ENCODE measurements around the gene COL20A1. TPM values are rescaled to one million over a fixed set of nuclear protein-coding genes. Genes with fewer than 3 reads are reported as not detected.

Gene COL20A1
- total RNA-seq, 5 donors from 2014 or later (not counting 1 experiment from before 2014, with no cell fraction given) = 0.16 to 0.35 (median 0.23) TPM; not detected in 2

DNA sequence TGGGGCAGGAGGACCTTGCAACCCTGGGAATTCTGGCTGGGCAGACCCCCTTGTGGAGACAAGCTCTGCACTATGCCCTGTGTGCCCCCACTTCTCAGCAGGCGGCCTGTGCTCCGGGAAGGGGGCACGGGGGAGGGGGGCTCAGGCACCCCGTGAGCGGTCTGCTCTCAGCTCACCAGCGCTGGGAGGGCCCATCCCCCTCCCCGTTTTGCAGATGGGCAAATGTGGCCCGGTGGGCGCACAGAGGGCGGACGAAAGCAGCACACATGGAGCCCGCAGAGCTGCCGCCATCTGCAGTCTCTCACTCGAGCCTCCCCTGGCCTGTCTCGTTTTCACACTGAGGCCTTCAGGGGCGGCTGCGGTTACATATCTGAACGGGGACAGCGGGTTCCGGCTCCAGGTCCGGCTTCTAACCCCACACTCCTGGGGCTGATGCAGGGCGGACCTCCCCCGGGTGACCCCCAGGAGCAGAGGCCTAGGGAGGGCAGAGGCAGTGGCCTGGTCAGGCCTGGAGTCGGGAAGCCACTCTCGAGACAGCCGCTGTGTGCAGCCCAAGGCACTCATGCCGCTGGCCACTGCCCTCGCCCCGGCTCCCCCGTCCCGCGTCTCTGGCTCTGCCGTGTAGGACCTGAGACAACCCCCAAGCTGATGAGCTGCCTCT, 54.2 kb downstream of the COL20A1 start:
- Histone ChIP-seq H3K27ac (ENCODE audit: low read length) (no peak overlapping the region), H3K36me3 (ENCODE audit: control insufficient read depth in 2 of 2, extremely low read depth in 1 of 2, insufficient read depth in 1 of 2, low read length in 1 of 2) (no peaks in the 10 kb centered on the region), H3K27me3 (replicated peaks in 1 of 2; ENCODE audit: control insufficient read depth in 2 of 2, extremely low read depth in 1 of 2, insufficient read depth in 2 of 2, low read length in 1 of 2) (peaks cover 0 to 32% of the 10 kb centered on the region in 2 experiments), H3K4me3 (ENCODE audit: control insufficient read depth in 1 of 2, extremely low read depth in 1 of 2, low read length in 1 of 2) (no peak overlapping the region), H3K4me1 (ENCODE audit: control insufficient read depth in 1 of 2, extremely low read depth in 1 of 2, insufficient read depth in 2 of 2, low read length in 2 of 2) (no peaks in the 10 kb centered on the region), H3K9me3 (no peaks in the 10 kb centered on the region)
- H3K36me3 Mint-ChIP-seq = no peaks in the 10 kb centered on the region
- ATAC-seq (replicated peaks in 1 of 4) (no peak), DNase-seq (no peak)
- H3K4me1 Mint-ChIP-seq = no peaks in the 10 kb centered on the region
- no peak overlapping the region for H3K4me3 Mint-ChIP-seq
- CTCF ChIA-PET = no interaction called here
- peaks cover 4 to 11% of the 10 kb centered on the region in 2 donors for H3K27me3 Mint-ChIP-seq
- POLR2A ChIA-PET = no interaction called here
- peaks cover 0 to 4% (median 3%) of the 10 kb centered on the region in 3 donors for H3K9me3 Mint-ChIP-seq
- WGBS (ENCODE audit: insufficient coverage) = 79% methylated on average over 26 of the region's 33 CpGs
- no peak overlapping the region for H3K27ac Mint-ChIP-seq

DNA sequence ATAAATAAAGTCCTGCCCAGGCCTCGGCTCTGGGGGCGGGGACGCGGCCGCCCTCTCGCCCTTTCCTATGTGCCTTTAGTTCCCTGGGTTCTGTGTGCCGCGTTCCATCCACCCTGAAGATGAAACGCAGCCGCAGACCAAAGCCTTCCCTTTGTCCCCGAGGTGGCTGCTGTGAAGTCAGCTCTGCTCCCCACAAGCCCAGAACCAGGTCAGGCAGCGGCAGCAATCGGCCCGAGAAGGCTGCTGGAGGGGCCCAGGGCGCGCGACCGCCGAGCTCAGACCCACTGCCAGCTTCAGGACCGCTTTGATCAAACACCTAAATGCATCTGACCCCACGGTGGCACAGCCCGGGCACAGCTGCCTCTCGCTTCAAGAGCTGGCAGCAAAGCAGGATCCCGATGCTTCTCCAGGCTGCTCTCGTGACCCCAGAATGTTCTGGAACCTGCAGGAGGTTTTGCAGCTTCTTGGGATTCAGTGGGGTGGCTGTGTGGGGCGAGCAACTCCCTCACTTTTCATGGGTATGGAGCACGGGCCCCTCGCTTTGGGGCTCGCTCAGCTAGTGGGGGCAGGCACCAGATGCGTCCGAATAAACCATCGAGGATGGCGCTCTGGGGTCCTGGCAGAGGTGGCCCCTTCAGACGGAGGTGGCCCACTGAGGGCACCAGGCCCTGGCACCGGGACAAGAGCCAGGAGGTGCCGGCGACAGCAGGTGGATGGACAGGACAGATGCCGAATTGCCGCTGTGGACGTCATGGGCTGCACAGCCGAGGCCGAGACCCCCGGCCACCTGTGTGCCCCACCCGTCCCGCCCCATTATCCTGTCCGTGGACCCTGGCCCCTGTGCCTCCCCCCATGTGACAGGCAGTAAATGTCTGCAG, 55.2 kb downstream of the COL20A1 start:
- no peak overlapping the region for H3K4me3 Mint-ChIP-seq
- CTCF ChIA-PET = no interaction called here

DNA sequence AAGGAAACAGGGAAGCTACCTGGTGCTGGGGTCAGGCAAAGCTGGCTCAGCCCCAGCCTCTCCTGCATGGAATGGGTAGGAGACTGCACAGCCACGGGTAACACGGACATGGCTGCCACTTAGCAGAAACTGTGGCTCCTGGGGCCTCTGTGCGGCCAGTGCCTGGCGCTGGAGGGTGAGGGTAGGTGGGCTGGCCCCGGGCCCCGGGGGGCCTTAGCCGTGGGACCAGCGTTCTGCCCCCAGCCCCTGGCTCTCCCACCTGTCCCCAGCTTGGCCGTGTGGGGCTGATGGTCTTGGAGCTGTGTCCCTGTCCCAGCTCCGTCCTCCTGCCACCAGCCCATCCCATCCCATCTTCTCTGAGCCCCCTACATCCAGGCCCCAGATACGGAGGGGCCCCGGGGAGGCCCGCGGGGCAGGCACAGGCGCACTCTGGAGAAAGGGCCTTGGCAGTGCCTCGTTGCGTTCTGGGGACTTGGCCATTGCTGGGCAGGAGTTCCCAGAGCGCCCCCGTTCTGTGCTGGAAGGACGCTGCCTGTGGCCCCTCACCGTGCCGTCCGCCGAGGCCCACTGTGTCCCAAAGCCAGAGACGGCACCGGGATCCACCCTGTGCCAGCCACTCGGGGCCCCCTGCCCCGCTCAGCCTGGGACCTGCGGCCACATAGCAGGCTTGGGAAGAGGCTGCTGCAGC, 56.0 kb downstream of the COL20A1 start:
- Histone ChIP-seq H3K4me3 (ENCODE audit: control insufficient read depth in 1 of 2, extremely low read depth in 1 of 2, low read length in 1 of 2) (no peak overlapping the region), H3K36me3 (ENCODE audit: control insufficient read depth in 2 of 2, extremely low read depth in 1 of 2, insufficient read depth in 1 of 2, low read length in 1 of 2) (no peaks in the 10 kb centered on the region), H3K27me3 (replicated peaks in 1 of 2; ENCODE audit: control insufficient read depth in 2 of 2, extremely low read depth in 1 of 2, insufficient read depth in 2 of 2, low read length in 1 of 2) (peaks cover 0 to 29% of the 10 kb centered on the region in 2 experiments), H3K27ac (ENCODE audit: low read length) (no peak overlapping the region), H3K4me1 (ENCODE audit: control insufficient read depth in 1 of 2, extremely low read depth in 1 of 2, insufficient read depth in 2 of 2, low read length in 2 of 2) (no peaks in the 10 kb centered on the region), H3K9me3 (no peaks in the 10 kb centered on the region)
- ATAC-seq (replicated peaks in 1 of 4) (no peak), DNase-seq (no peak)
- whole genome bisulfite sequencing (ENCODE audit: insufficient coverage) = 85% methylated on average over 27 of the region's 29 CpGs
- no peak overlapping the region for H3K27ac Mint-ChIP-seq
- peaks cover 1 to 4% of the 10 kb centered on the region in 2 donors for H3K27me3 Mint-ChIP-seq
- no peaks in the 10 kb centered on the region for H3K36me3 Mint-ChIP-seq
- H3K4me3 Mint-ChIP-seq = no peak overlapping the region
- peaks cover 0 to 4% (median 3%) of the 10 kb centered on the region in 3 donors for H3K9me3 Mint-ChIP-seq
- no peaks in the 10 kb centered on the region for H3K4me1 Mint-ChIP-seq
- POLR2A ChIA-PET = no interaction called here
- CTCF ChIA-PET = no interaction called here

More for the DNA sequence above, 55.2 kb downstream of the COL20A1 start:
- Histone ChIP-seq H3K27me3 (replicated peaks in 1 of 2; ENCODE audit: control insufficient read depth in 2 of 2, extremely low read depth in 1 of 2, insufficient read depth in 2 of 2, low read length in 1 of 2) (peaks cover 0 to 34% of the 10 kb centered on the region in 2 experiments), H3K36me3 (ENCODE audit: control insufficient read depth in 2 of 2, extremely low read depth in 1 of 2, insufficient read depth in 1 of 2, low read length in 1 of 2) (no peaks in the 10 kb centered on the region), H3K4me3 (ENCODE audit: control insufficient read depth in 1 of 2, extremely low read depth in 1 of 2, low read length in 1 of 2) (no peak overlapping the region), H3K9me3 (no peaks in the 10 kb centered on the region), H3K4me1 (ENCODE audit: control insufficient read depth in 1 of 2, extremely low read depth in 1 of 2, insufficient read depth in 2 of 2, low read length in 2 of 2) (no peaks in the 10 kb centered on the region), H3K27ac (ENCODE audit: low read length) (no peak overlapping the region)
- H3K27ac Mint-ChIP-seq = no peak overlapping the region
- DNase-seq = no peak
- no peaks in the 10 kb centered on the region for H3K4me1 Mint-ChIP-seq
- 85% methylated on average over 45 of the region's 46 CpGs for WGBS (ENCODE audit: insufficient coverage)
- POLR2A ChIA-PET = no interaction called here
- H3K27me3 Mint-ChIP-seq = peaks cover 4 to 8% of the 10 kb centered on the region in 2 donors
- H3K36me3 Mint-ChIP-seq = no peaks in the 10 kb centered on the region
- no peak for ATAC-seq (replicated peaks in 1 of 4)
- H3K9me3 Mint-ChIP-seq = peaks cover 0 to 4% (median 3%) of the 10 kb centered on the region in 3 donors

DNA sequence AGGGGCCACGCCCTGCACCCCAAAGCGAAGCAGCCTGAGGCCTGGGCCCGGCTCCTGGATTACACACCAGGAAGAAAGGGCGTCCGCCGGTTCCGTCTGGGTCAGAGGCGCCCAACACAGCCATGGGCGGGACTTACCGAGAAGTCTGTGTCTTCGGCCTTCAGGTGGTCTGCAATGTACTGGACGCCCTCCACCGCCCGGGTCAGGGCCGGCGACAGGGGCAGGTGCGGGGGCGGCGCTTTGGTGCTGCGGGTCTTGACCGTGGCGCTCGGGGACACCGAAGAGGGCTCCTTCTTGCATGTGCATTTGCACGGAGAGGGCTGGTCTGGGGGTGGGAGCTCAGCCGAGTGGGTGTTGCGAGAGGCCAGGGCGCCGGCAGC, 56.5 kb downstream of the COL20A1 start:
- H3K9me3 ChIP-seq = no peaks in the 10 kb centered on the region
- H3K27me3 ChIP-seq (replicated peaks in 1 of 2; ENCODE audit: control insufficient read depth in 2 of 2, extremely low read depth in 1 of 2, insufficient read depth in 2 of 2, low read length in 1 of 2) = peaks cover 0 to 32% of the 10 kb centered on the region in 2 experiments
- no peak overlapping the region for H3K27ac Mint-ChIP-seq
- H3K4me1 ChIP-seq (ENCODE audit: control insufficient read depth in 1 of 2, extremely low read depth in 1 of 2, insufficient read depth in 2 of 2, low read length in 2 of 2) = no peaks in the 10 kb centered on the region
- no peaks in the 10 kb centered on the region for H3K36me3 ChIP-seq (ENCODE audit: control insufficient read depth in 2 of 2, extremely low read depth in 1 of 2, insufficient read depth in 1 of 2, low read length in 1 of 2)
- H3K36me3 Mint-ChIP-seq = no peaks in the 10 kb centered on the region
- no peak overlapping the region for H3K27ac ChIP-seq (ENCODE audit: low read length)
- ChIA-PET POLR2A (no interaction called here), CTCF (no interaction called here)
- 96% methylated on average over 28 of the region's 29 CpGs for WGBS (ENCODE audit: insufficient coverage)
- no peak overlapping the region for H3K4me3 ChIP-seq (ENCODE audit: control insufficient read depth in 1 of 2, extremely low read depth in 1 of 2, low read length in 1 of 2)
- no peak for DNase-seq
- no peaks in the 10 kb centered on the region for H3K4me1 Mint-ChIP-seq
- H3K4me3 Mint-ChIP-seq = no peak overlapping the region
- peaks cover 0 to 4% (median 3%) of the 10 kb centered on the region in 3 donors for H3K9me3 Mint-ChIP-seq
- ATAC-seq (replicated peaks in 1 of 4) = no peak
- peaks cover 0 to 2% of the 10 kb centered on the region in 2 donors for H3K27me3 Mint-ChIP-seq

DNA sequence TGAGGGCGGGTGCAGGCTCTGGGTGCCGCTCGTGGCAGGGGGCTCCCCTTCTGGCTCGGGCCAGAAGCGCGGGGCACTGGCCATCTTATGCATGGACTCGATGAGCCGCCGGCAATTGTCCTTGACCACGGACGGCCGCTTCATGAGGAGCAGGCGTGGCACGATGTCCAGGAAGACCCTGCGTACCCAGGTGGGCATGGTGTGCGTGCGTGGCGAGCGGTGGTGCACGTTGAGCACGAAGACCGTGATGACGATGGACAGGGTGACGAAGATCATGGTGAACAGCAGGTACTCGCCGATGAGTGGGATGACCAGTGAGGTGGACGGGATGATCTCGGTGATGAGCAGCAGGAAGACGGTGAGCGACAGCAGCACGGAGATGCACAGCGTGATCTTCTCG, 57.2 kb downstream of the COL20A1 start:
- DNase-seq (no peak), ATAC-seq (replicated peaks in 1 of 4) (no peak)
- Histone ChIP-seq H3K4me3 (ENCODE audit: control insufficient read depth in 1 of 2, extremely low read depth in 1 of 2, low read length in 1 of 2) (no peak overlapping the region), H3K9me3 (no peaks in the 10 kb centered on the region), H3K4me1 (ENCODE audit: control insufficient read depth in 1 of 2, extremely low read depth in 1 of 2, insufficient read depth in 2 of 2, low read length in 2 of 2) (no peaks in the 10 kb centered on the region), H3K27ac (ENCODE audit: low read length) (no peak overlapping the region), H3K27me3 (replicated peaks in 1 of 2; ENCODE audit: control insufficient read depth in 2 of 2, extremely low read depth in 1 of 2, insufficient read depth in 2 of 2, low read length in 1 of 2) (peaks cover 0 to 32% of the 10 kb centered on the region in 2 experiments), H3K36me3 (ENCODE audit: control insufficient read depth in 2 of 2, extremely low read depth in 1 of 2, insufficient read depth in 1 of 2, low read length in 1 of 2) (no peaks in the 10 kb centered on the region)
- WGBS (ENCODE audit: insufficient coverage) = 97% methylated on average over 32 of the region's 33 CpGs
- ChIA-PET CTCF (no interaction called here), POLR2A (no interaction called here)
- Mint-ChIP-seq H3K36me3 (no peaks in the 10 kb centered on the region), H3K4me1 (no peaks in the 10 kb centered on the region), H3K4me3 (no peak overlapping the region), H3K27ac (no peak overlapping the region), H3K9me3 (peaks cover 0 to 4% (median 3%) of the 10 kb centered on the region in 3 donors), H3K27me3 (peaks cover 0 to 3% of the 10 kb centered on the region in 2 donors)

DNA sequence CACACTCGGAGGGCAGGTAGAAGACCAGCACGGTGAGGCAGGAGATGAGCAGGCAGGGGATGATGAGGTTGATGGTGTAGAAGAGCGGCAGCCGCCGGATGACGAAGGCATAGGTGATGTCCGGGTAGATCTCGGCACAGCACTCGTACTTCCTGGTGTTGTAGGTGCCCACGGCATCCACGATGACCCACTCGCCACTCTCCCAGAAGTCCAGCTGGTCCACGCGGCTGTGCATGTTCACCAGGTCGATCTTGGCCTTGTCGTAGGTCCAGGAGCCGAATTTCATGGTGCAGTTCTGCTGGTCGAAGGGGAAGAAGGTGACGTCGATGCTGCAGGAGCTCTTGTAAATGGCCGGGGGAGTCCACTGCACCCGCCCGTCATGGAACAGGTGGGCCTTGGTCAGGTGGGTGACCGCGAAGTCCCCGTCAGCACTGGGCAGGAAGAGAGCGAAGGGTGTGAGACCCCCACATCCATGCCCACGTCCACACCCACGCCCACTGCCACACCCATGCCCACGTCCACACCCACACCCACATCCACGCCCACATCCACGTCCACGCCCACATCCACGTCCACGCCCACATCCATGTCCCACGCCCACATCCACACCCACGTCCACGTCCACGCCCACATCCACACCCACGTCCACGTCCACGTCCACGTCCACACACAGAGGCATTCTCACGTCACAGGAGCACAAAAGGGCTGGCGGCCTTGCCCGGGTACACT, 57.8 kb downstream of the COL20A1 start:
- DNase-seq = no peak
- Histone ChIP-seq H3K9me3 (no peaks in the 10 kb centered on the region), H3K27ac (ENCODE audit: low read length) (no peak overlapping the region), H3K4me1 (ENCODE audit: control insufficient read depth in 1 of 2, extremely low read depth in 1 of 2, insufficient read depth in 2 of 2, low read length in 2 of 2) (no peaks in the 10 kb centered on the region), H3K4me3 (ENCODE audit: control insufficient read depth in 1 of 2, extremely low read depth in 1 of 2, low read length in 1 of 2) (no peak overlapping the region), H3K27me3 (replicated peaks in 1 of 2; ENCODE audit: control insufficient read depth in 2 of 2, extremely low read depth in 1 of 2, insufficient read depth in 2 of 2, low read length in 1 of 2) (peaks cover 0 to 33% of the 10 kb centered on the region in 2 experiments), H3K36me3 (ENCODE audit: control insufficient read depth in 2 of 2, extremely low read depth in 1 of 2, insufficient read depth in 1 of 2, low read length in 1 of 2) (no peaks in the 10 kb centered on the region)
- H3K9me3 Mint-ChIP-seq = peaks cover 0 to 4% (median 3%) of the 10 kb centered on the region in 3 donors
- CTCF ChIA-PET = no interaction called here
- H3K4me1 Mint-ChIP-seq = no peaks in the 10 kb centered on the region
- no peak overlapping the region for H3K27ac Mint-ChIP-seq
- ATAC-seq (replicated peaks in 1 of 4) = no peak
- H3K4me3 Mint-ChIP-seq = no peak overlapping the region
- WGBS (ENCODE audit: insufficient coverage) = 88% methylated on average over 31 of the region's 46 CpGs
- peaks cover 0 to 5% of the 10 kb centered on the region in 2 donors for H3K27me3 Mint-ChIP-seq
- POLR2A ChIA-PET = no interaction called here
- H3K36me3 Mint-ChIP-seq = no peaks in the 10 kb centered on the region
